ENCODE data around the gene PSMD4. TPM values are rescaled to one million over a fixed set of nuclear protein-coding genes. Genes with fewer than 3 reads are reported as not detected.
"Not testable (repeated sequence)": the region's sequence is repeated elsewhere in the genome, so short reads cannot be mapped to it uniquely, and the experiment has no call there.

PSMD4 gene
- total RNA-seq, 1 donor from 2014 or later: 164 TPM

DNA sequence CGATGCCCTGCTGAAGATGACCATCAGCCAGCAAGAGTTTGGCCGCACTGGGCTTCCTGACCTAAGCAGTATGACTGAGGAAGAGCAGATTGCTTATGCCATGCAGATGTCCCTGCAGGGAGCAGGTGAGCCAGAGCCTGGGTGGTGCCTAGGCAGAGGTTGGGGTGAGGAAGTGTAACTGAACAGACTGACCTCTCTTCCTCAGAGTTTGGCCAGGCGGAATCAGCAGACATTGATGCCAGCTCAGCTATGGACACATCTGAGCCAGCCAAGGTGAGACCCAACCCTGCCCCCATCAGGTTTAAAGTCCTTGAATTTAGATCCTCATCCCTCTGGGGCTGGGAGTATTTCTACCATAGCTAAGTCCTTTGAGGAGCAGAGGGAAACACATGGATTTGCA, 11.8 kb downstream of the PSMD4 start:
- ATAC-seq (no peak), DNase-seq (ENCODE audit: missing footprints) (no peak)
- intact Hi-C loops (cut with DNase I): no loop called here

DNA sequence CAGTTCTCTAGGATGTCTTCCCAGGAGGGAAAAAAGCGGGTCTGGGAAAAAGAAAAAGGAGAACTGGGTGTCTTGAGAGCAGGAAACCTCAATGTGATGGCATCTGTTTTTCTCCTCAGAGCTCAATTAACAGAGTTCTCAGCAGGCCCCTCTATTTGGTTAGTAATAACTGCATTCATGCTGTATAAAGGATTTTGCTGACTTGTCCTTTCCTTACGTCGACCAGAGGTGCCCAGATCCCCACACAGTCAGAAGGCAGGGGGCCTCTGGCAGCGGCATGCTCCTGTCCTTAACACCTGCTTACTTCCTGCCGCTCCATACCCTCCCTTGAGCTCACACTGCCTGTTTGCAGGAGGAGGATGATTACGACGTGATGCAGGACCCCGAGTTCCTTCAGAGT, 12.3 kb downstream of the PSMD4 start:
- ATAC-seq (no peak), DNase-seq (ENCODE audit: missing footprints) (no peak)
- intact Hi-C loops (cut with DNase I): no loop called here

DNA sequence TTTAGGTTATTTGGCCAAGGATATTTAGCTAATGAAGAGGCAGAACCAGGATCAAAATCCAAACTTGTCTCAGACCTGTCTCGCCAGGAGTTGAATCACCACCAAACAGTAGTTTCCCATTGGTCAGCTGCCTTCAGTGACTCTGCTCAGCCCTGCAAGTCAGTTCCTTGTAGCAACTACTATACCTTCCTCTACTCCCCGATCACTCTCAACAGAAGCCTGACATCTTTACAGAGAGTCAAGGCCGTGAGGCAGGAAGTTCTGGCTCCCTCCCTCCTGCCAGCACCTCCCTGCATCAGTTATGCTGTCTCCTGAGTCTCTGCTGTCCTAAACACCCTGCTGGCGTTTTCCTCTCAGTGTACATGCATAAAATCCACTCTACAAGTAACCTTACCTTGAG, 13.2 kb downstream of the PSMD4 start:
- intact Hi-C loops (cut with DNase I): no loop called here
- DNase-seq (ENCODE audit: missing footprints) (no peak), ATAC-seq (no peak)

DNA sequence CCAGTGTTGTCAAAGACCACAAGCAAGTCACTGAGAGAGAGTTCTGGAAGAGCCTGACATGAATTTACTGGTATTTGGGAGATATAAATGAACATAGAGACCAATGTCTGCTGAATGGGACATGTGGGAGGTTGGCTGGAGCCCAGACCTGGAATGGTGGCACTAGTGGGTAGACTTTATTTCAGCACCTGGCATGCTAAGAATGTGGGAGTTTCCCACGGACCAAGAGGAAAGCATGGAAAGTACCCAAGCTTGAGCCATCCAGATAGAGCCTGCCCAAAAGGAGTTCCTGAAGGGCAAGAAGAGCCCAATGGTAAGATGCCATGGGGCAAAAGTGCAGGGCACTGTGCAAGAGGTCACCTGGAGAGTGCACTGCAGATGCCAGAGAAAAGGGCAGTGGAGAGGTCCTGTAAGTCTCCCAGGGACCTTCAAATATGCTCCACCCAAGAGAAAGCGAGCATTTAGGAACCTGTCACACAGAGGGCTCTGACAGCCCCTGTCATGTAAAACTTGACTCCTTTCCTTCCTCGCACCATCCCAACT, 19.5 kb downstream of the PSMD4 start:
- DNase-seq (ENCODE audit: missing footprints) (no peak), ATAC-seq (no peak)
- intact Hi-C loops (cut with DNase I): no loop called here

DNA sequence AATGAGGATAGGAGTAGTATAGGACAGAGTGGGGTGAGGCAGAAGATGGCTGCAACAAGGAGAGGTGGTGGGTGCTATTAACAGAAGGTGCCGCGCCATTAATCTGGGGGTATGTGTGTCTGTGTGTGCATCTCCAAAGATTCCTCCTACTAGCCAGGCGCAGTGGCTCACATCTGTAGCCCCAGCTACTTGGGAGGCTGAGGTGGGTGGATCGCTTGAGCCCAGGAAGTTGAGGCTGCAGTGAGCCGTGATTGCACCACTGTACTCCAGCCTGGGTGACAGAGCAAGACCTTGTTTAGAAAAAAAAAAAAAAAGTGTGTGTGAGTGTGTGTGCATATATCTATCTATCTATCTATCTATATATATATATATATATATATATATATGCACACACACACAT, 20.8 kb downstream of the PSMD4 start:
- intact Hi-C loops (cut with DNase I): not testable (repeated sequence)

DNA sequence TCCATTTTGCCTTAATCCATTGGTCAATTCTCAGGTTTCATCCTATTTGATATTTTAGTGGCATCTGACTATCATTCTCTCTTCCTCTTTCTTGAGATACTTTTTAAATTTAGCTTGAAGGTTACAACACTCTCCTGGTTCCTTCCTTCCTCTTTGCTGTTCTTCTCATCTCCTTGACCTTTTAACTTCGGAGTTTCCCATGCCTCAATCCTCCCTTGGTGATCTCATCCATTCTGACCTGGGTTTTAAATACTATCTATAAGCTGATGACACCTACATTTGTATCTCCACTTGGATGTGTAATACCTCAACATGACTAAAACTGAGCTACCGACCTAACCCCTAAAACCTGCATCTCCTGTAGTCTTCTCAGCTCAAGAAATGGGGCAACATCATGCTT, 22.7 kb downstream of the PSMD4 start:
- intact Hi-C loops (cut with DNase I): no loop called here
- ATAC-seq (no peak), DNase-seq (ENCODE audit: missing footprints) (no peak)

More for the DNA sequence above, 20.8 kb downstream of the PSMD4 start:
- DNase-seq (ENCODE audit: missing footprints); ATAC-seq: not testable (repeated sequence)

DNA sequence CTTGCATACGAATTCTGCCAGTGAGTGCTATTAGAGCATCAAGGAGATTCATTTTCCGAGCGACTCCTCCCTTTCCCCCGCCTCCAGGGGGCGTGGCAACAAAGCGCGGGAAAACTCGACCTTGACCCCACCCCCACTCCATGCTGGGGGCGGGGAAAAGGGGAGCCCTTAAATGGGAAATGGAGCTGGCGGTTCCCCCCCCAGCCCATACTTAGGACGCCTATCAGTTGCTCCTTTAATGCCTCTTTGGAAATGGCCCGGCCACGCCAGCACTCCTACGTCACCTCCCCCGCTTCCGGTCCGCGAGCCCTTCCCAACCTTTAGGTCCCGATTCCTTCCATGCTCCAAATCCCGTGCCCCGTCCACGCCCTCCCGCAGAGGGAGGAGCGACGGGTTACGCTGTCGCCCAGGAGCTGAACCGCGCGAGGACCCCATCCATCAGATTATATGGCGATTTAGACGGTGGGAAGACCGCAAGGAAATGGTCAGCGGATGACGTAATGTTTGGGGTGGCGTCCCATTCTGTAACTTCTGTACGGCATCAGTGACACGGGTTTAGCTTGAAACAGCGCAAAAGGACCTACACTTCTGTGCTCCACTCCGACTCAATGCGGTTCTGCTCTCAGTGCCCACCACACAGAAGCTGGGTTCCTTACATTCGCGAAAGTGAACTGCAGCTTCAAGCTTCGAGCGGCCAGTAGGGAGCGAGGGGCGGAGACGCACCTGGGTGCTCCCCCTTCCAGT, 26.9 kb downstream of the PSMD4 start:
- ATAC-seq: peak; percentile 85
- intact Hi-C loops (cut with DNase I): loop anchor here (1.0 kb wide), 1 partner anchor 118 kb away; the partner anchor contains the start of gene PSMB4

GRCh38 chr1:151281969-151282882, 27.7 kb downstream of the PSMD4 start, which contains the start of gene ZNF687:
Gene ZNF687, plus strand, starts transcription at chr1:151282299. Its CDS starts 3,993 bp downstream, at chr1:151286292.
- ATAC-seq (peak; percentile 95), DNase-seq (ENCODE audit: missing footprints) (peak; percentile 100)
- intact Hi-C loops (cut with DNase I): loop anchor here (1.0 to 2.0 kb wide), 3 partner anchors 29 to 117 kb away; partner anchors contain the start of genes PI4KB and PSMB4

More for the DNA sequence above, 26.9 kb downstream of the PSMD4 start:
- DNase-seq (ENCODE audit: missing footprints): peak; percentile 97

DNA sequence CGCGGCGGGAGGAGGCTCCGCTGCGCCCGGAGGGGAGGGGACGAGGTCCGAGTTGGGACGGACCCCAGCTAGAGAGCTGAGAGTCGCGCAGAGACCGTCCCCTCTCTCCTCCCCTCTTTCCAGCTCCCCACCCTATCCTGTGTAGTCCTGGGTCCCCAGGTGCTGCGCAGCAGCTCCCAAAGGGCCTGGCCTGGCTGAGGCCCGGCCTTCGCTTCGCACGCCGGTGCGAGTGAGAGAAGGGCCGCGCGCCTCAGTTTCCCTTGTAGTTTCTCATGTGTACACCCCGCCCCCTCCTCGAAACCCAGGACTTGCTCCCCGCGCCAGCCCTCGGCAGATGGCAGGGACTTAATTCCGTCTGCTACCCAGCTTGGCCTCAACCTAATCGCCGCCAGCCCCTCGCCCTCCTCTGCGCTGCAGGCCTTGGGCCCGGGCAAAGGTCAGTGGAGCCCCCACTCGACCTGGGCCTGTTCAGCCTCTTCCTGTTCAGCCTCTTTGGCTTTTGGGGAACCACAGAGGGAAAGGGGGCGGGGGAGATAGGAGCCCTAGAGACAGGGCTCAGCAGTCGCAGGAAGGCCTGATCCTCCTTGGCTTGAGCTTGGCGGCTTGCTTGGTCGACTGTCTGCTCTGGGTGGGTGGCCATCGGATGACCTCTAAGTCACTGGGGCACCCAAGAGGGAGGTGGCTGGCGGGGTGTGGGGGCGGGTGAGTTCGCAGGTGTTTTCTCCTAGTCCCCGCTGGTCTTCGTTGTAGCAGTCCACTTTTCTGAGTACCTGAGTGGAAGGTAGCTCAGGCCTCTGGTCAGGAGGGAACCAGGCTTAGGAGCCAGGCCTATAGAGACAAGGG, 28.6 kb downstream of the PSMD4 start:
- no peak for ATAC-seq
- intact Hi-C loops (cut with DNase I): loop anchor here (2.0 kb wide), 2 partner anchors 28 to 44 kb away; partner anchors contain the start of gene PI4KB
- DNase-seq (ENCODE audit: missing footprints): no peak

DNA sequence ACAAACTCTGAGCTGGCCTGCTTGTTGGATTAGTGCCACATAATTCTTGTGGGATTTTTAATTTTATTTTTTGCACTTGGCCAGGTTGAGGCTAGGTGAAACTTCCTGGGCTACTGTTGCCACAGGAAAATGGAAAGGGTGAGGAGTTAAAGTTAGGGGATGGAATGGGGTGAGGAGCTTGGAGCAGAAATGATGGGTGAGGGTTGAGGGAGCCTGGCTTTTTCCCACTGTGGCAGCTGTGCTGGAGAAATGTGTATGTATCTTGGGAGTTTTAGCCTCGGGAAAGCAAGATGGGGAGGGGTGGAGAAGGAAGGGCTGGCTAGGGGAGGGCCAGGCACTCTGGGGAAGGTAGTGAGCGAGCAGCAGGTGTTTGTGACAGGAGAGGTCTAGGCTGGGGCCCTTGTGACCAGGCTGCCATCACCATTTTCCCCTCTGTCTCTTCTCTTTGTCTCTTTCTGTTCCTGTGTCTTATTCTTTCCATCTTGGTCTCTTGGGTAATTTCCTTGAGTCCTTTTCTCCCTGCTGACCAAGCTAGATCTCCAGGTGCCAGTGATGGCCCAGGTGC, 29.6 kb downstream of the PSMD4 start:
- DNase-seq (ENCODE audit: missing footprints): no peak
- ATAC-seq: no peak
- intact Hi-C loops (cut with DNase I): no loop called here

GRCh38 chr1:151286619-151287340, 32.2 kb downstream of the PSMD4 start:
- intact Hi-C loops (cut with DNase I): no loop called here
- ATAC-seq (no peak), DNase-seq (ENCODE audit: missing footprints) (no peak)

DNA sequence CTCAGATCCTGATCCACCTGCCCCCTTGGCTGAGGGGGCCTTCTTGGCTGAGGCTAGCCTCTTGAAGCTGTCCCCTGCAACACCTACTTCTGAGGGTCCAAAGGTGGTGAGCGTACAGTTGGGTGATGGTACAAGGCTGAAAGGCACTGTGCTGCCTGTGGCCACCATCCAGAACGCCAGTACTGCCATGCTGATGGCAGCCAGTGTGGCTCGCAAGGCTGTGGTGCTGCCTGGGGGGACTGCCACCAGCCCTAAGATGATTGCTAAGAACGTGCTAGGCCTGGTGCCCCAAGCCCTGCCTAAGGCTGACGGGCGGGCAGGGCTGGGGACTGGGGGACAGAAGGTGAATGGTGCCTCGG, 32.8 kb downstream of the PSMD4 start:
- DNase-seq (ENCODE audit: missing footprints) (no peak), ATAC-seq (no peak)
- intact Hi-C loops (cut with DNase I): no loop called here

- intact Hi-C loops (cut with DNase I): no loop called here
- DNase-seq (ENCODE audit: missing footprints) (no peak), ATAC-seq (no peak)
Measured at GRCh38 chr1:151287767-151288500, 33.4 kb downstream of the PSMD4 start.

- DNase-seq (ENCODE audit: missing footprints) (no peak), ATAC-seq (no peak)
- intact Hi-C loops (cut with DNase I): no loop called here
Measured at GRCh38 chr1:151288502-151288901, 34.0 kb downstream of the PSMD4 start.

GRCh38 chr1:151289080-151289935, 34.8 kb downstream of the PSMD4 start:
- DNase-seq (ENCODE audit: missing footprints) (no peak), ATAC-seq (no peak)
- intact Hi-C loops (cut with DNase I): no loop called here
